Aorta (tissue), 5 donors: Measurements from ENCODE around the gene ADAM12. TPM values are rescaled to one million over a fixed set of nuclear protein-coding genes. Genes with fewer than 3 reads are reported as not detected.
"Not testable (repeated sequence)": the region's sequence is repeated elsewhere in the genome, so short reads cannot be mapped to it uniquely, and the experiment has no call there.

Experiments
- ATAC-seq: fragments of 200-7000 bp; cut with Tn5 transposase; one replicate; pipeline ENCODE4 v1.9.1; 2022; ENCODE audit warnings: moderate library complexity; ENCODE audit not compliant: low FRiP score
- DNase-seq, 2 donors: peaks; one replicate each; pipeline ENCODE4 v3.0.0-alpha.2; 2020
- H3K27ac ChIP-seq, 2 donors: one replicate each; pipeline ENCODE4 v1.5.1; 2013; ENCODE audit warnings: low read length in 2 of 2, mild to moderate bottlenecking in 2 of 2, moderate library complexity in 2 of 2, control low read depth in 1 of 2, inconsistent platforms in 1 of 2, low read depth in 1 of 2
- H3K27me3 ChIP-seq, 2 donors: one replicate each; pipeline ENCODE4 v1.6.1; 2013; ENCODE audit warnings: control low read depth in 1 of 2, low read length in 1 of 2, mild to moderate bottlenecking in 1 of 2, moderate library complexity in 1 of 2; ENCODE audit not compliant: insufficient read depth in 2 of 2, control insufficient read depth in 1 of 2
- H3K36me3 ChIP-seq, 2 donors: one replicate each; pipeline ENCODE4 v1.6.1; 2013; ENCODE audit warnings: control low read depth in 1 of 2, low read length in 1 of 2, mild to moderate bottlenecking in 1 of 2; ENCODE audit not compliant: insufficient read depth in 2 of 2, control insufficient read depth in 1 of 2
- H3K4me1 ChIP-seq, 2 donors: one replicate each; pipeline ENCODE4 v1.6.1; 2013; ENCODE audit warnings: low read length in 2 of 2, control low read depth in 1 of 2, mild to moderate bottlenecking in 1 of 2, moderate library complexity in 1 of 2; ENCODE audit not compliant: insufficient read depth in 2 of 2, control insufficient read depth in 1 of 2
- H3K4me3 ChIP-seq, 2 donors: one replicate each; pipeline ENCODE4 v1.5.1; 2013; ENCODE audit warnings: low read length in 2 of 2, control low read depth in 1 of 2, mild to moderate bottlenecking in 1 of 2
- H3K9me3 ChIP-seq: one replicate; pipeline ENCODE4 v1.6.1; 2013; ENCODE audit warnings: mild to moderate bottlenecking, low read length; ENCODE audit not compliant: control insufficient read depth
- WGBS, 2 donors: extraction: QIAGEN DNeasy Blood & Tissue Kit; methylation state at CpG; one replicate each; pipeline ENCODE4 v1.1.7; 2013; 5-methylcytosine and 5-hydroxymethylcytosine counted together
- intact Hi-C, 2 donors: fragments of 100-400 bp; cut with DNase I; formaldehyde crosslinking; loops; one replicate each; pipeline versions ENCODE4 v1.14.2 to v1.15.0; 2022
- polyA plus RNA-seq, 2 donors: library from polyadenylated mRNA; stranded (reverse); fragments of 200-250 nt; gene quantifications; one replicate each; pipeline ENCODE4 v1.2.3, GENCODE V29; 2013
- total RNA-seq, 2 donors: library from RNA; stranded (reverse); fragmentation: NEBNext Ultra II Directional; extraction: Animal tissue kit (Norgen Biotek cat#: 25700); gene quantifications; one replicate each; pipeline ENCODE4 v1.2.1, GENCODE V29; 2021
- donor health status: healthy with polysubstance abuse.
- donor health status: Bipolar disorder and iron deficiency.
- donor health status: DM: no; HTN: no; CAD: no.
- donor health status: DM: no; HTN: no; CAD: no.
- donor health status: DM: yes; HTN: yes; CAD: no.

The ADAM12 gene
- total and polyA plus RNA-seq, 4 donors: 0.13 to 9.4 (median 5.5) TPM; not detected in 1

GRCh38 chr10:126246396-126246795 lies 141.9 kb downstream of the ADAM12 start:
- not testable (repeated sequence) for DNase-seq, H3K9me3 ChIP-seq, H3K27ac ChIP-seq, H3K4me3 ChIP-seq, ATAC-seq, H3K4me1 ChIP-seq, H3K27me3 ChIP-seq, H3K36me3 ChIP-seq
- intact Hi-C loops: loop anchor here in 1 of 2 donors (5.0 kb wide), 1 partner anchor 184 kb away; no protein-coding TSS in a partner anchor
- WGBS, 2 donors: 87 to 94% methylated on average over 1 of the region's 1 CpG

GRCh38 chr10:126245501-126245900 lies 142.8 kb downstream of the ADAM12 start:
- Histone ChIP-seq H3K36me3 (no peaks in the 10 kb centered on the region), H3K4me1 (peaks cover 0 to 4% of the 10 kb centered on the region in 2 donors), H3K27me3 (no peaks in the 10 kb centered on the region), H3K27ac (no peak overlapping the region), H3K9me3 (no peaks in the 10 kb centered on the region), H3K4me3 (no peak overlapping the region)
- no peak for ATAC-seq
- DNase-seq: no peak
- intact Hi-C loops: loop anchor here in 1 of 2 donors (5.0 kb wide), 1 partner anchor 183 kb away; no protein-coding TSS in a partner anchor
- WGBS, 2 donors: 93 to 94% methylated on average over 4 of the region's 4 CpGs

GRCh38 chr10:126243971-126244370 lies 144.3 kb downstream of the ADAM12 start:
- Histone ChIP-seq H3K27ac (no peak overlapping the region), H3K4me3 (no peak overlapping the region), H3K9me3 (no peaks in the 10 kb centered on the region), H3K4me1 (peaks cover 0 to 4% of the 10 kb centered on the region in 2 donors), H3K27me3 (no peaks in the 10 kb centered on the region), H3K36me3 (no peaks in the 10 kb centered on the region)
- WGBS, 2 donors: 90 to 97% methylated on average over 5 of the region's 5 CpGs
- intact Hi-C loops: no loop called here
- ATAC-seq: no peak
- no peak for DNase-seq

GRCh38 chr10:126243306-126243705 lies 145.0 kb downstream of the ADAM12 start:
- intact Hi-C loops: no loop called here
- Histone ChIP-seq H3K4me3 (no peak overlapping the region), H3K9me3 (no peaks in the 10 kb centered on the region), H3K36me3 (no peaks in the 10 kb centered on the region), H3K4me1 (peaks cover 0 to 4% of the 10 kb centered on the region in 2 donors), H3K27ac (no peak overlapping the region), H3K27me3 (no peaks in the 10 kb centered on the region)
- no peak for ATAC-seq
- DNase-seq: no peak

GRCh38 chr10:126242397-126243260 lies 145.6 kb downstream of the ADAM12 start:
- ATAC-seq: no peak

GRCh38 chr10:126240483-126240882 lies 147.8 kb downstream of the ADAM12 start:
- 98% methylated on average over 8 of the region's 8 CpGs for WGBS, 2 donors
- Histone ChIP-seq H3K4me3 (no peak overlapping the region), H3K4me1 (no peaks in the 10 kb centered on the region), H3K9me3 (no peaks in the 10 kb centered on the region), H3K27me3 (no peaks in the 10 kb centered on the region), H3K36me3 (no peaks in the 10 kb centered on the region), H3K27ac (no peak overlapping the region)
- intact Hi-C loops: no loop called here
- DNase-seq (no peak), ATAC-seq (no peak)

More at GRCh38 chr10:126242397-126243260, 145.6 kb downstream of the ADAM12 start:
- Histone ChIP-seq H3K27ac (no peak overlapping the region), H3K4me3 (no peak overlapping the region), H3K27me3 (no peaks in the 10 kb centered on the region), H3K4me1 (no peaks in the 10 kb centered on the region), H3K36me3 (no peaks in the 10 kb centered on the region), H3K9me3 (no peaks in the 10 kb centered on the region)
- 59 to 60% methylated on average over 13 of the region's 13 CpGs for WGBS, 2 donors
- no peak for DNase-seq
- intact Hi-C loops: no loop called here

- no peak overlapping the region for H3K4me3 ChIP-seq
- H3K36me3 ChIP-seq: no peaks in the 10 kb centered on the region
- ATAC-seq: no peak
- no peak for DNase-seq
- H3K27ac ChIP-seq: no peak overlapping the region
- no peaks in the 10 kb centered on the region for H3K27me3 ChIP-seq
- no peaks in the 10 kb centered on the region for H3K4me1 ChIP-seq
- H3K9me3 ChIP-seq: no peaks in the 10 kb centered on the region
- 96 to 97% methylated on average over 8 of the region's 8 CpGs for WGBS, 2 donors
- intact Hi-C loops: no loop called here
Measured at GRCh38 chr10:126239844-126240243, 148.4 kb downstream of the ADAM12 start.

- 92 to 94% methylated on average over 12 of the region's 12 CpGs for WGBS, 2 donors
- H3K27ac ChIP-seq: no peak overlapping the region
- no peaks in the 10 kb centered on the region for H3K9me3 ChIP-seq
- no peaks in the 10 kb centered on the region for H3K4me1 ChIP-seq
- ATAC-seq (no peak), DNase-seq (no peak)
- H3K36me3 ChIP-seq: no peaks in the 10 kb centered on the region
- no peaks in the 10 kb centered on the region for H3K27me3 ChIP-seq
- no peak overlapping the region for H3K4me3 ChIP-seq
- intact Hi-C loops: no loop called here
Measured at GRCh38 chr10:126235979-126236851, 152.1 kb downstream of the ADAM12 start.
